Upper lobe of left lung (tissue), 6 donors: ENCODE measurements around the gene GON4L. TPM values are rescaled to one million over a fixed set of nuclear protein-coding genes. Genes with fewer than 3 reads are reported as not detected.
"Not testable (repeated sequence)": the region's sequence is repeated elsewhere in the genome, so short reads cannot be mapped to it uniquely, and the experiment has no call there.

ENCODE experiments used
- ATAC-seq, 2 donors: fragments of 200-7000 bp; cut with Tn5 transposase; one replicate each; pipeline ENCODE4 v1.9.1; 2022; ENCODE audit warnings: mild to moderate bottlenecking in 2 of 2, moderate library complexity in 2 of 2; ENCODE audit not compliant: low FRiP score in 2 of 2
- DNase-seq, 2 donors: peaks; one replicate each; pipeline ENCODE4 v3.0.0-alpha.2; 2019 to 2020
- H3K27ac ChIP-seq, 4 donors: fragments of 200-600 bp; sonication (generic); one replicate each; pipeline ENCODE4 v1.5.1; 2016 to 2019
- H3K27me3 ChIP-seq, 4 donors: fragments of 200-600 bp; sonication (generic); one replicate each; pipeline ENCODE4 v1.5.1; 2017 to 2019
- H3K36me3 ChIP-seq, 4 donors: fragments of 200-600 bp; sonication (generic); one replicate each; pipeline ENCODE4 v1.5.1; 2016 to 2019
- H3K4me1 ChIP-seq, 4 donors: fragments of 200-600 bp; sonication (generic); one replicate each; pipeline ENCODE4 v1.5.1; 2018 to 2019
- H3K4me3 ChIP-seq, 4 donors: fragments of 200-600 bp; sonication (generic); one replicate each; pipeline ENCODE4 v1.5.1; 2017 to 2019; ENCODE audit warnings: mild to moderate bottlenecking in 2 of 4, moderate library complexity in 1 of 4
- H3K9me3 ChIP-seq, 4 donors: fragments of 200-600 bp; sonication (generic); one replicate each; pipeline ENCODE4 v1.5.1; 2018 to 2019
- CTCF ChIP-seq, 6 experiments: fragments of 450-650 bp in 4 of 6; fragments of 200-600 bp in 2 of 6; sonication (generic) in 2 of 6; IDR thresholded peaks; one replicate each; pipeline ENCODE4 v1.5.1; 2016 to 2019; ENCODE audit warnings: antibody characterized with exemption in 6 of 6
- EP300 ChIP-seq, 4 donors: sonication (generic); formaldehyde crosslinking; IDR thresholded peaks; one replicate each; pipeline ENCODE4 v1.5.1; 2017; ENCODE audit warnings: antibody characterized with exemption in 4 of 4, control low read depth in 2 of 4
- POLR2A ChIP-seq, 4 donors: fragments of 450-650 bp; IDR thresholded peaks; one replicate each; pipeline ENCODE4 v1.5.1; 2016 to 2017; ENCODE audit warnings: antibody characterized with exemption in 4 of 4, mild to moderate bottlenecking in 2 of 4
- POLR2AphosphoS5 ChIP-seq, 2 donors: sonication (generic); formaldehyde crosslinking; IDR thresholded peaks; one replicate each; pipeline ENCODE4 v1.5.1; 2017; ENCODE audit warnings: antibody characterized with exemption in 2 of 2
- WGBS, 2 donors: methylation state at CpG; one replicate each; pipeline ENCODE4 v1.1.5; 2017 to 2018; 5-methylcytosine and 5-hydroxymethylcytosine counted together
- total RNA-seq, 6 donors: library from RNA; depleted of rRNA in 4 of 6; stranded (reverse); fragments of >200 nt in 4 of 6; gene quantifications; one replicate each; pipeline versions ENCODE4 v1.1.0 to v1.2.1, GENCODE V29; 2016 to 2021
- donor health status: DM: no; HTN: no; CAD: no; lungs with moderate emphysema.
- donor health status: DM: no; HTN: yes; CAD: no; lungs with severe emphysema.

The GON4L gene
- total RNA-seq, 6 donors from 2014 or later: 28.9 to 160 (median 46.3) TPM

DNA sequence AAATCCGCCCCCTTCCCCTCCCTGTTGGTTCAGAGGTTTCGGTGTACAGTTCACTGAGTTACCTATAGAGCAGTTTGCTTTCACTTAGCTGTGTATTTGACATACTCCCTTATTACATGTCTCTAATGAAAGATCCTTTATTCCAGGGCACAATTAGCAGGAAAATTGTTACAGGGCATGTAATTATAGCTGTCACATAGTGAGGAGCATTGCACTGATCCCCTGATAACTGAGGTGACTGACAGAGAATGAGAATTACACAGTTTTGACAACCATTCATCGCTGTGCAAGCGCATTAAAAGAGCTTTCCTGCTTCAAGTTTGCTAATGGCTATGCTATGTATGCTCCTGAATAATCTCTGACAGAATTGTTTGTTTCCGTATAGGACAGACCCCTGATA, 141.2 kb downstream of the GON4L start:
- Histone ChIP-seq H3K9me3 (no peaks in the 10 kb centered on the region), H3K4me3 (no peak overlapping the region), H3K27me3 (no peaks in the 10 kb centered on the region), H3K36me3 (peaks cover 0 to 31% (median 0%) of the 10 kb centered on the region in 4 donors), H3K4me1 (no peaks in the 10 kb centered on the region), H3K27ac (no peak overlapping the region)
- DNase-seq: no peak
- no peak for ATAC-seq
- WGBS, 2 donors: 96 to 99% methylated on average over 5 of the region's 5 CpGs
- TF ChIP-seq POLR2AphosphoS5 (IDR thresholded peaks at IDR 0.05) (no peak), EP300 (IDR thresholded peaks at IDR 0.05) (no peak), POLR2A (IDR thresholded peaks at IDR 0.05) (no peak), CTCF (IDR thresholded peaks at IDR 0.05) (no peak)

DNA sequence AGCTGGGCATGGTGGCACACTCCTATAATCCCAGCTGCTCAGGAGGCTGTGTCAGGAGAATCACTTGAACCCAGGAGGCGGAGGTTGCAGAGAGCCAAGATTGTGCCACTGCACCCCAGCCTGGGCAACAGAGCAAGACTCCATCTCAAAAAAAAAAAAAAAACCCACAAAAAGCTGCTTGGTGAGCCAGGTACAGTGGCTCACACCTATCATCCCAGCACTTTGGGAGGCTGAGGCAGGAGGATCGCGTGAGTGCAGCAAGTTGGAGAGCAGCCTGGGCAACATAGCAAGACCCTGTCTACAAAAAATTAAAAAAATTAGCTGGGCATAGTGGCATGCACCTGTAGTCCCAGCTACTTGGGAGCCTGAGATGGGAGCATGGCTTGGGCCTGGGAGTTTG, 142.0 kb downstream of the GON4L start:
- not testable (repeated sequence) for H3K4me1 ChIP-seq, H3K27me3 ChIP-seq, ATAC-seq, H3K9me3 ChIP-seq, DNase-seq, H3K4me3 ChIP-seq, H3K27ac ChIP-seq
- H3K36me3 ChIP-seq: peaks cover 0 to 30% (median 1%) of the 10 kb centered on the region in 4 donors
- WGBS, 2 donors: 98 to 99% methylated on average over 3 of the region's 3 CpGs

GRCh38 chr1:155713075-155713474, 143.9 kb downstream of the GON4L start:
- DNase-seq (no peak), ATAC-seq (no peak)

GRCh38 chr1:155712636-155713035, 144.4 kb downstream of the GON4L start:
- WGBS, 2 donors: 86% methylated on average over 3 of the region's 3 CpGs
- not testable (repeated sequence) for H3K4me3 ChIP-seq, DNase-seq, H3K27me3 ChIP-seq, H3K4me1 ChIP-seq, ATAC-seq, H3K9me3 ChIP-seq, H3K27ac ChIP-seq
- H3K36me3 ChIP-seq: peaks cover 0 to 16% (median 2%) of the 10 kb centered on the region in 4 donors

More at GRCh38 chr1:155713075-155713474, 143.9 kb downstream of the GON4L start:
- Histone ChIP-seq H3K9me3 (no peaks in the 10 kb centered on the region), H3K27ac (no peak overlapping the region), H3K4me3 (no peak overlapping the region), H3K27me3 (no peaks in the 10 kb centered on the region), H3K36me3 (peaks cover 0 to 18% (median 2%) of the 10 kb centered on the region in 4 donors), H3K4me1 (peaks cover 0 to under 1% (median 0%) of the 10 kb centered on the region in 4 donors)
- TF ChIP-seq POLR2AphosphoS5 (IDR thresholded peaks at IDR 0.05) (no peak), POLR2A (IDR thresholded peaks at IDR 0.05) (no peak), EP300 (IDR thresholded peaks at IDR 0.05) (no peak), CTCF (IDR thresholded peaks at IDR 0.05) (no peak)
- WGBS, 2 donors: 62 to 67% methylated on average over 2 of the region's 2 CpGs

DNA sequence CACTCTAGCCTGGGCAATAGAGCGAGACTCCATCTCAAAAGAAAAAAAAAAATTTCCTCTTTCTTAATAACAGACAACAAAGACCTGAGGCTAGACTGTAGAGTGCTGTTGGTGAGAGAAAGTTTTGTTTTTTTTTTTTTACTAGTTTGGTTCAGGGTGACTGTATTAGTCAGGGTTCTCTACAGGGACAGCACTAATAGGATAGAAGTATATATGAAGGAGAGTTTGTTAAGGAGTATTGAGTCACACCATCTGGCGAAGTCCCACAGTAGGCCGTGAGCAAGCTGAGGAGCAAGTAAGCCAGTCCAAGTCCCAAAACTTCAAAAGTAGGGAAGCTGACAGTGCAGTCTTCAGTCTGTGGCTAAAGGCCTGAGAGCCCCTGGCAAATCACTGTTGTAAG, 145.6 kb downstream of the GON4L start:
- 94 to 100% methylated on average over 2 to 3 of the region's 3 CpGs for WGBS, 2 donors
- DNase-seq, ATAC-seq, H3K4me3 ChIP-seq, H3K27ac ChIP-seq, H3K27me3 ChIP-seq, H3K4me1 ChIP-seq, H3K9me3 ChIP-seq: not testable (repeated sequence)
- peaks cover 0 to 13% (median 2%) of the 10 kb centered on the region in 4 donors for H3K36me3 ChIP-seq

- no peak overlapping the region for H3K4me3 ChIP-seq
- 99 to 100% methylated on average over 3 of the region's 3 CpGs for WGBS, 2 donors
- H3K4me1 ChIP-seq: peaks cover 0 to 3% (median 0%) of the 10 kb centered on the region in 4 donors
- no peak for TF ChIP-seq EP300 (IDR thresholded peaks at IDR 0.05)
- no peak for TF ChIP-seq POLR2A (IDR thresholded peaks at IDR 0.05)
- no peak for TF ChIP-seq CTCF (IDR thresholded peaks at IDR 0.05)
- no peak for TF ChIP-seq POLR2AphosphoS5 (IDR thresholded peaks at IDR 0.05)
- no peaks in the 10 kb centered on the region for H3K9me3 ChIP-seq
- H3K27me3 ChIP-seq: no peaks in the 10 kb centered on the region
- ATAC-seq (no peak), DNase-seq (no peak)
- H3K27ac ChIP-seq: no peak overlapping the region
- peaks cover 0 to 13% (median 2%) of the 10 kb centered on the region in 4 donors for H3K36me3 ChIP-seq
Measured at GRCh38 chr1:155709391-155709790, 147.6 kb downstream of the GON4L start.
